ENCODE data around the gene MLH3. TPM values are rescaled to one million over a fixed set of nuclear protein-coding genes. Genes with fewer than 3 reads are reported as not detected.
A peak's percentile ranks its signal among the peaks of the same experiment; 100 is the strongest.

MLH3 gene
- 10 to 100 TPM; 18.2 to 23.7 TPM for total RNA-seq

GRCh38 chr14:75050852-75051555, at the start of gene MLH3:
MLH3 (minus strand) TSS chr14:75051467; CDS start chr14:75049655, 1,812 bp downstream.
- Histone ChIP-seq H3K4me3 (peak within 1 kb of the TSS; percentile 48 to 73), H3K27me3 (no peaks in the 10 kb centered on the region), H3K36me3 (replicated peaks in 1 of 2; ENCODE audit: insufficient read depth in 1 of 2, low read depth in 2 of 2) (no peaks in the 10 kb centered on the region), H3K4me1 (peaks cover 18% of the 10 kb centered on the region), H3K27ac (peak within 1 kb of the TSS; percentile 71 to 95 (median 92)), H3K9me3 (no peaks in the 10 kb centered on the region)
- TF ChIP-seq POLR2A (IDR thresholded peaks at IDR 0.05) (peak; percentile 37 to 76 (median 75)), CTCF (IDR thresholded peaks at IDR 0.05) (peak in 1 of 7 experiments; percentile 11)
- WGBS, 2 donors, result 0 to 1% methylated on average over 33 to 59 of the region's 59 CpGs
- intact Hi-C loops (cut with DNase I), result no loop called here
- ATAC-seq (peak; percentile 87), DNase-seq (peak; percentile 82 to 88 (median 84))

GRCh38 chr14:75098682-75099081, 47.4 kb upstream of the MLH3 start:
- WGBS, 2 donors, result 58 to 60% methylated on average over 1 of the region's 1 CpG
- Histone ChIP-seq H3K27ac (no peak overlapping the region), H3K4me1 (no peaks in the 10 kb centered on the region), H3K36me3 (replicated peaks in 1 of 2; ENCODE audit: insufficient read depth in 1 of 2, low read depth in 2 of 2) (peaks cover 0 to 33% of the 10 kb centered on the region in 2 donors), H3K4me3 (no peak overlapping the region), H3K9me3 (no peaks in the 10 kb centered on the region), H3K27me3 (no peaks in the 10 kb centered on the region)
- TF ChIP-seq POLR2A (IDR thresholded peaks at IDR 0.05), result no peak
- no peak for TF ChIP-seq CTCF (IDR thresholded peaks at IDR 0.05)
- DNase-seq (no peak), ATAC-seq (no peak)
- intact Hi-C loops (cut with DNase I), result no loop called here

- H3K9me3 ChIP-seq, result no peaks in the 10 kb centered on the region
- no peak for DNase-seq
- ATAC-seq, result no peak
- TF ChIP-seq CTCF (IDR thresholded peaks at IDR 0.05) (no peak), POLR2A (IDR thresholded peaks at IDR 0.05) (no peak)
- no peak overlapping the region for H3K27ac ChIP-seq
- no peaks in the 10 kb centered on the region for H3K27me3 ChIP-seq
- intact Hi-C loops (cut with DNase I), result no loop called here
- H3K36me3 ChIP-seq (replicated peaks in 1 of 2; ENCODE audit: insufficient read depth in 1 of 2, low read depth in 2 of 2), result peaks cover 0 to 30% of the 10 kb centered on the region in 2 donors
- no peaks in the 10 kb centered on the region for H3K4me1 ChIP-seq
- no peak overlapping the region for H3K4me3 ChIP-seq
Observed at GRCh38 chr14:75098212-75098611, 46.9 kb upstream of the MLH3 start.

GRCh38 chr14:75096959-75097358, 45.7 kb upstream of the MLH3 start:
- H3K36me3 ChIP-seq (replicated peaks in 1 of 2; ENCODE audit: insufficient read depth in 1 of 2, low read depth in 2 of 2), result peaks cover 0 to 32% of the 10 kb centered on the region in 2 donors
- DNase-seq (no peak), ATAC-seq (no peak)

More at GRCh38 chr14:75096959-75097358, 45.7 kb upstream of the MLH3 start:
- no peak overlapping the region for H3K4me3 ChIP-seq
- no peaks in the 10 kb centered on the region for H3K9me3 ChIP-seq
- H3K27ac ChIP-seq, result no peak overlapping the region
- TF ChIP-seq CTCF (IDR thresholded peaks at IDR 0.05) (no peak), POLR2A (IDR thresholded peaks at IDR 0.05) (no peak)
- intact Hi-C loops (cut with DNase I), result no loop called here
- WGBS, 2 donors, result 84 to 85% methylated on average over 6 of the region's 6 CpGs
- no peaks in the 10 kb centered on the region for H3K4me1 ChIP-seq
- H3K27me3 ChIP-seq, result no peaks in the 10 kb centered on the region

Measured in body of pancreas (tissue), 4 donors.